GM23338 (cell line): ENCODE data around the gene PIR. TPM values are rescaled to one million over a fixed set of nuclear protein-coding genes. Genes with fewer than 3 reads are reported as not detected.

Experiments used
- ATAC-seq: fragments of 200-7000 bp; cut with Tn5 transposase; 3 replicates; pipeline ENCODE4 v1.9.1; 2020
- DNase-seq: peaks from one replicate; pipeline ENCODE4 v3.0.0-alpha.2; 2015; ENCODE audit warnings: low spot score
- H2AFZ ChIP-seq: fragments of 200-600 bp; sonication (generic); 2 replicates; pipeline ENCODE4 v1.8.0; 2016; ENCODE audit warnings: antibody characterized with exemption, mild to moderate bottlenecking, moderate library complexity
- H3F3A ChIP-seq: fragments of 200-600 bp; sonication (generic); replicated peaks from 2 replicates; pipeline ENCODE4 v1.8.0; 2017; ENCODE audit warnings: antibody characterized with exemption, mixed run types, low read depth
- H3K27ac ChIP-seq: fragments of 200-600 bp; sonication (generic); 2 replicates; pipeline ENCODE4 v1.6.1; 2016; ENCODE audit warnings: low read depth
- H3K27me3 ChIP-seq: fragments of 200-600 bp; sonication (generic); 2 replicates; pipeline ENCODE4 v1.8.0; 2016; ENCODE audit warnings: mild to moderate bottlenecking, mixed run types, moderate library complexity; ENCODE audit not compliant: insufficient read depth
- H3K36me3 ChIP-seq: fragments of 200-600 bp; sonication (generic); 2 replicates; pipeline ENCODE4 v1.8.0; 2016; ENCODE audit warnings: mild to moderate bottlenecking; ENCODE audit not compliant: insufficient read depth
- H3K4me1 ChIP-seq: fragments of 200-600 bp; sonication (generic); 2 replicates; pipeline ENCODE4 v1.8.0; 2016; ENCODE audit warnings: mild to moderate bottlenecking, moderate library complexity; ENCODE audit not compliant: insufficient read depth
- H3K4me2 ChIP-seq: fragments of 200-600 bp; sonication (generic); 2 replicates; pipeline ENCODE4 v1.7.1; 2017; ENCODE audit warnings: mixed run types
- H3K4me3 ChIP-seq: fragments of 200-600 bp; sonication (generic); 2 replicates; pipeline ENCODE4 v1.6.1; 2016; ENCODE audit warnings: mixed run types
- H3K79me2 ChIP-seq: fragments of 200-600 bp; sonication (generic); replicated peaks from 2 replicates; pipeline ENCODE4 v1.8.0; 2017; ENCODE audit warnings: mild to moderate bottlenecking; ENCODE audit not compliant: insufficient read depth
- H3K9me2 ChIP-seq: fragments of 200-600 bp; sonication (generic); 2 replicates; pipeline ENCODE4 v1.8.0; 2017; ENCODE audit not compliant: insufficient read depth
- H4K20me1 ChIP-seq: fragments of 200-600 bp; sonication (generic); replicated peaks from 2 replicates; pipeline ENCODE4 v1.8.0; 2017; ENCODE audit warnings: mild to moderate bottlenecking; ENCODE audit not compliant: insufficient read depth
- H3K27ac Mint-ChIP-seq: 2 replicates; pipeline ENCODE4 v1.8.0; 2020; ENCODE audit warnings: inconsistent platforms, mild to moderate bottlenecking, moderate library complexity, mixed read lengths
- H3K27me3 Mint-ChIP-seq: 3 replicates; pipeline ENCODE4 v1.8.0; 2022; ENCODE audit warnings: low read depth, mild to moderate bottlenecking, moderate library complexity, mixed read lengths, inconsistent platforms; ENCODE audit not compliant: insufficient read depth, poor library complexity
- H3K36me3 Mint-ChIP-seq: 3 replicates; pipeline ENCODE4 v1.8.0; 2021; ENCODE audit warnings: low read depth, mild to moderate bottlenecking, inconsistent platforms, moderate library complexity, mixed read lengths
- H3K4me1 Mint-ChIP-seq: 3 replicates; pipeline ENCODE4 v1.8.0; 2020; ENCODE audit warnings: mild to moderate bottlenecking, inconsistent platforms, mixed read lengths
- H3K4me3 Mint-ChIP-seq: 3 replicates; pipeline ENCODE4 v1.8.0; 2021; ENCODE audit warnings: moderate library complexity, mild to moderate bottlenecking, inconsistent platforms, mixed read lengths
- H3K9me3 Mint-ChIP-seq: 3 replicates; pipeline ENCODE4 v1.8.0; 2020; ENCODE audit warnings: moderate library complexity, mild to moderate bottlenecking, inconsistent platforms, mixed read lengths
- CREB1 ChIP-seq: fragments of 250-450 bp; sonication (Bioruptor Pico); IDR thresholded peaks from 2 replicates; pipeline ENCODE4 v1.5.0; 2020; ENCODE audit warnings: low read depth, mild to moderate bottlenecking, moderate library complexity
- EZH2 ChIP-seq: fragments of 200-600 bp; sonication (generic); IDR thresholded peaks from one replicate; pipeline ENCODE4 v1.8.0; 2017; ENCODE audit warnings: antibody characterized with exemption, mild to moderate bottlenecking, low read depth; ENCODE audit not compliant: unreplicated experiment
- EZH2phosphoT487 ChIP-seq: fragments of 200-600 bp; sonication (generic); IDR thresholded peaks from one replicate; pipeline ENCODE4 v1.8.1; 2018; ENCODE audit warnings: antibody characterized with exemption; ENCODE audit not compliant: unreplicated experiment
- JUNB ChIP-seq: IDR thresholded peaks from one replicate; pipeline ENCODE4 v1.6.1; 2016; ENCODE audit warnings: antibody characterized with exemption; ENCODE audit not compliant: unreplicated experiment
- NANOG ChIP-seq: IDR thresholded peaks from 2 replicates; pipeline ENCODE4 v1.6.1; 2016; ENCODE audit warnings: antibody characterized with exemption, borderline replicate concordance
- POLR2AphosphoS5 ChIP-seq: IDR thresholded peaks from 2 replicates; pipeline ENCODE4 v1.6.1; 2016; ENCODE audit warnings: antibody characterized with exemption, low read depth
- STAT1 ChIP-seq: IDR thresholded peaks from one replicate; pipeline ENCODE4 v1.6.1; 2016; ENCODE audit warnings: antibody characterized with exemption; ENCODE audit not compliant: unreplicated experiment
- ZNF331 ChIP-seq: fragments of 250-450 bp; sonication (Bioruptor Pico); IDR thresholded peaks from 2 replicates; pipeline ENCODE4 v1.5.0; 2020; ENCODE audit warnings: low read depth, mild to moderate bottlenecking, moderate library complexity
- polyA plus RNA-seq: library from polyadenylated mRNA; unstranded; fragments of >200 nt; fragmentation: Nextera tagmentation; extraction: Ambion mirVana; gene quantifications from 2 replicates; pipeline ENCODE4 v1.2.1, GENCODE V29; 2016
- total RNA-seq: library from RNA; depleted of rRNA; stranded (reverse); fragments of >200 nt; shearing (Covaris generic); gene quantifications from 2 replicates; pipeline ENCODE4 v1.2.3, GENCODE V29; 2014
- TF ChIP-seq, protein P1 (sequence below): IDR thresholded peaks from 2 replicates; pipeline ENCODE4 v1.6.1; 2016; ENCODE audit warnings: antibody characterized with exemption
- TF ChIP-seq, protein P2 (sequence below), 2 experiments: fragments of 200-600 bp in 1 of 2; sonication (generic) in 1 of 2; conservative IDR thresholded peaks; 2 replicates each; pipeline versions ENCODE4 v1.5.1 to v1.6.1; 2016 to 2017; ENCODE audit warnings: antibody characterized with exemption in 2 of 2, low read depth in 2 of 2, mild to moderate bottlenecking in 2 of 2, moderate library complexity in 1 of 2
- TF ChIP-seq, protein P3 (sequence below): fragments of 250-450 bp; sonication (Bioruptor Pico); IDR thresholded peaks from 2 replicates; pipeline ENCODE4 v1.5.0; 2020; ENCODE audit warnings: mild to moderate bottlenecking, moderate library complexity

The PIR gene
- total and polyA plus RNA-seq, 2 experiments from 2014 or later = 13.1 to 25.2 TPM

DNA sequence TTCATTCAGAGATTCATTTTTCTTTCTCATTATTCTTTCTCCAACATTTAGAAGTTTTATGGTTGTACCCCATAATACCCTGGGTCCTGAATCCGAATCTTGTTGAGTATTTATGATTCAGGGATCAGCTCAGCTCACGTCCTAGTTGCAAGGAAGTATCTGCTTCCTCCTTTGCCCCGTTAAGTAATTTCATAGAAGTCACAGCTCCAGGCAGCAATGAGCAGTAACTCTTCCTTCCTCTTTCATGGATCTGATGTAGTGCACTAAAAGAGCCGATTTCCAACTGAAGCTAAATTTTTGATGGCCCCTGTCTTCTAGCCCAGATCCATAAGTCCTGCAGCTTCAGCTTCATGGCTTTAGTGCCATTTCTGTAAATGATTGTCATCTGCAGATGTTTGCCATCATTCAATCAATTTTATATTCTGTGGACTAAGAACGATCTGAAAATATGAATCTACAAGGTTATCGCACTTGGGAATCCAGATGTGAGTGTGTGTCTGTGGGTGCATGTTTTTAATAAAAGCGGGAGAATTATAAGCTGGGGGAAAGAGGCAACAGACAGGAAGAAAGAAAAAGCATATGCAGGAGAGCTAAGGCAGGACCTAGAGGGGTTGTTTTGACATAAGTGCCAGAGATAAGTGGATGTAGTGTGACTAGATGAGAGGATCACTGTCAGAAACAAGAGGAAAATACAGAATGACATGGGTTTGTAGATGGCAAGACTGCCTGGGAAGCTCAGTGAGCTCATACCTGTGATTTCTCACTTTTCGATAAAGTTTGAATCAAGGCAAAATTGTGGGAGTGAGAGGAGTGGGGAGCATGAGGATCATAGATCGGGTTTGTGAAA is 126.4 kb downstream of the PIR start (continued):
- TF ChIP-seq, protein P1, sequence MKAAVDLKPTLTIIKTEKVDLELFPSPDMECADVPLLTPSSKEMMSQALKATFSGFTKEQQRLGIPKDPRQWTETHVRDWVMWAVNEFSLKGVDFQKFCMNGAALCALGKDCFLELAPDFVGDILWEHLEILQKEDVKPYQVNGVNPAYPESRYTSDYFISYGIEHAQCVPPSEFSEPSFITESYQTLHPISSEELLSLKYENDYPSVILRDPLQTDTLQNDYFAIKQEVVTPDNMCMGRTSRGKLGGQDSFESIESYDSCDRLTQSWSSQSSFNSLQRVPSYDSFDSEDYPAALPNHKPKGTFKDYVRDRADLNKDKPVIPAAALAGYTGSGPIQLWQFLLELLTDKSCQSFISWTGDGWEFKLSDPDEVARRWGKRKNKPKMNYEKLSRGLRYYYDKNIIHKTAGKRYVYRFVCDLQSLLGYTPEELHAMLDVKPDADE = no peak
- TF ChIP-seq STAT1 = no peak
- TF ChIP-seq, protein P2, sequence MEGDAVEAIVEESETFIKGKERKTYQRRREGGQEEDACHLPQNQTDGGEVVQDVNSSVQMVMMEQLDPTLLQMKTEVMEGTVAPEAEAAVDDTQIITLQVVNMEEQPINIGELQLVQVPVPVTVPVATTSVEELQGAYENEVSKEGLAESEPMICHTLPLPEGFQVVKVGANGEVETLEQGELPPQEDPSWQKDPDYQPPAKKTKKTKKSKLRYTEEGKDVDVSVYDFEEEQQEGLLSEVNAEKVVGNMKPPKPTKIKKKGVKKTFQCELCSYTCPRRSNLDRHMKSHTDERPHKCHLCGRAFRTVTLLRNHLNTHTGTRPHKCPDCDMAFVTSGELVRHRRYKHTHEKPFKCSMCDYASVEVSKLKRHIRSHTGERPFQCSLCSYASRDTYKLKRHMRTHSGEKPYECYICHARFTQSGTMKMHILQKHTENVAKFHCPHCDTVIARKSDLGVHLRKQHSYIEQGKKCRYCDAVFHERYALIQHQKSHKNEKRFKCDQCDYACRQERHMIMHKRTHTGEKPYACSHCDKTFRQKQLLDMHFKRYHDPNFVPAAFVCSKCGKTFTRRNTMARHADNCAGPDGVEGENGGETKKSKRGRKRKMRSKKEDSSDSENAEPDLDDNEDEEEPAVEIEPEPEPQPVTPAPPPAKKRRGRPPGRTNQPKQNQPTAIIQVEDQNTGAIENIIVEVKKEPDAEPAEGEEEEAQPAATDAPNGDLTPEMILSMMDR (conservative IDR thresholded peaks at IDR 0.05; ENCODE audit: low read depth in 2 of 2) = no peak

DNA sequence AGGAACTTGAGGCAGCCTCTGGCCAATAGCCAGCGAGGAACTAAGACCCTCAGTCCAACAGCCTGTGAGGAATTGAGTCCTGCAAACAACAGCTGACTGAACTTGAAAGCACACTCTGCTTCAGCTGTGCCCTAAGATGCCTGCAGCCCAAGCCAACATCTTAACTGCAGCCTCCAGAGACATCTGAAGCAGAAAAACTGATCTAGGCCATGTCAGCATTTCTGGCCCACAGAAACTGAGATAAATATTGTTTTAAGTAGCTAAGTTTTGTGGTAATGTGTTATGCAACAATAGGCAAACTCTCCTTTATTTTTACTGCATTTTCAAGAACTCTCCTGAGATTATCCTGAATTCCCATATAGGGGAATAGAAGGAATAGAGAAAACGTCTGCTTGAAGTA is 133.4 kb downstream of the PIR start:
- Histone ChIP-seq H3K27ac (no peak overlapping the region), H3K36me3 (no peaks in the 10 kb centered on the region), H3K4me3 (no peak overlapping the region), H2AFZ (no peak overlapping the region), H4K20me1 (no peaks in the 10 kb centered on the region), H3K4me1 (no peaks in the 10 kb centered on the region), H3K9me2 (no peaks in the 10 kb centered on the region), H3K4me2 (no peak overlapping the region), H3F3A (no peaks in the 10 kb centered on the region), H3K79me2 (no peaks in the 10 kb centered on the region), H3K27me3 (no peaks in the 10 kb centered on the region)
- ATAC-seq = no peak
- H3K27me3 Mint-ChIP-seq = no peaks in the 10 kb centered on the region
- peaks cover 2% of the 10 kb centered on the region; the same call in 1 of the 3 replicates for H3K4me1 Mint-ChIP-seq
- DNase-seq = no peak
- no peak overlapping the region for H3K4me3 Mint-ChIP-seq
- no peak overlapping the region for H3K27ac Mint-ChIP-seq
- no peaks in the 10 kb centered on the region for H3K9me3 Mint-ChIP-seq
- H3K36me3 Mint-ChIP-seq = no peaks in the 10 kb centered on the region
- no peak for TF ChIP-seq NANOG
- TF ChIP-seq EZH2phosphoT487 = no peak
- TF ChIP-seq, protein P3, sequence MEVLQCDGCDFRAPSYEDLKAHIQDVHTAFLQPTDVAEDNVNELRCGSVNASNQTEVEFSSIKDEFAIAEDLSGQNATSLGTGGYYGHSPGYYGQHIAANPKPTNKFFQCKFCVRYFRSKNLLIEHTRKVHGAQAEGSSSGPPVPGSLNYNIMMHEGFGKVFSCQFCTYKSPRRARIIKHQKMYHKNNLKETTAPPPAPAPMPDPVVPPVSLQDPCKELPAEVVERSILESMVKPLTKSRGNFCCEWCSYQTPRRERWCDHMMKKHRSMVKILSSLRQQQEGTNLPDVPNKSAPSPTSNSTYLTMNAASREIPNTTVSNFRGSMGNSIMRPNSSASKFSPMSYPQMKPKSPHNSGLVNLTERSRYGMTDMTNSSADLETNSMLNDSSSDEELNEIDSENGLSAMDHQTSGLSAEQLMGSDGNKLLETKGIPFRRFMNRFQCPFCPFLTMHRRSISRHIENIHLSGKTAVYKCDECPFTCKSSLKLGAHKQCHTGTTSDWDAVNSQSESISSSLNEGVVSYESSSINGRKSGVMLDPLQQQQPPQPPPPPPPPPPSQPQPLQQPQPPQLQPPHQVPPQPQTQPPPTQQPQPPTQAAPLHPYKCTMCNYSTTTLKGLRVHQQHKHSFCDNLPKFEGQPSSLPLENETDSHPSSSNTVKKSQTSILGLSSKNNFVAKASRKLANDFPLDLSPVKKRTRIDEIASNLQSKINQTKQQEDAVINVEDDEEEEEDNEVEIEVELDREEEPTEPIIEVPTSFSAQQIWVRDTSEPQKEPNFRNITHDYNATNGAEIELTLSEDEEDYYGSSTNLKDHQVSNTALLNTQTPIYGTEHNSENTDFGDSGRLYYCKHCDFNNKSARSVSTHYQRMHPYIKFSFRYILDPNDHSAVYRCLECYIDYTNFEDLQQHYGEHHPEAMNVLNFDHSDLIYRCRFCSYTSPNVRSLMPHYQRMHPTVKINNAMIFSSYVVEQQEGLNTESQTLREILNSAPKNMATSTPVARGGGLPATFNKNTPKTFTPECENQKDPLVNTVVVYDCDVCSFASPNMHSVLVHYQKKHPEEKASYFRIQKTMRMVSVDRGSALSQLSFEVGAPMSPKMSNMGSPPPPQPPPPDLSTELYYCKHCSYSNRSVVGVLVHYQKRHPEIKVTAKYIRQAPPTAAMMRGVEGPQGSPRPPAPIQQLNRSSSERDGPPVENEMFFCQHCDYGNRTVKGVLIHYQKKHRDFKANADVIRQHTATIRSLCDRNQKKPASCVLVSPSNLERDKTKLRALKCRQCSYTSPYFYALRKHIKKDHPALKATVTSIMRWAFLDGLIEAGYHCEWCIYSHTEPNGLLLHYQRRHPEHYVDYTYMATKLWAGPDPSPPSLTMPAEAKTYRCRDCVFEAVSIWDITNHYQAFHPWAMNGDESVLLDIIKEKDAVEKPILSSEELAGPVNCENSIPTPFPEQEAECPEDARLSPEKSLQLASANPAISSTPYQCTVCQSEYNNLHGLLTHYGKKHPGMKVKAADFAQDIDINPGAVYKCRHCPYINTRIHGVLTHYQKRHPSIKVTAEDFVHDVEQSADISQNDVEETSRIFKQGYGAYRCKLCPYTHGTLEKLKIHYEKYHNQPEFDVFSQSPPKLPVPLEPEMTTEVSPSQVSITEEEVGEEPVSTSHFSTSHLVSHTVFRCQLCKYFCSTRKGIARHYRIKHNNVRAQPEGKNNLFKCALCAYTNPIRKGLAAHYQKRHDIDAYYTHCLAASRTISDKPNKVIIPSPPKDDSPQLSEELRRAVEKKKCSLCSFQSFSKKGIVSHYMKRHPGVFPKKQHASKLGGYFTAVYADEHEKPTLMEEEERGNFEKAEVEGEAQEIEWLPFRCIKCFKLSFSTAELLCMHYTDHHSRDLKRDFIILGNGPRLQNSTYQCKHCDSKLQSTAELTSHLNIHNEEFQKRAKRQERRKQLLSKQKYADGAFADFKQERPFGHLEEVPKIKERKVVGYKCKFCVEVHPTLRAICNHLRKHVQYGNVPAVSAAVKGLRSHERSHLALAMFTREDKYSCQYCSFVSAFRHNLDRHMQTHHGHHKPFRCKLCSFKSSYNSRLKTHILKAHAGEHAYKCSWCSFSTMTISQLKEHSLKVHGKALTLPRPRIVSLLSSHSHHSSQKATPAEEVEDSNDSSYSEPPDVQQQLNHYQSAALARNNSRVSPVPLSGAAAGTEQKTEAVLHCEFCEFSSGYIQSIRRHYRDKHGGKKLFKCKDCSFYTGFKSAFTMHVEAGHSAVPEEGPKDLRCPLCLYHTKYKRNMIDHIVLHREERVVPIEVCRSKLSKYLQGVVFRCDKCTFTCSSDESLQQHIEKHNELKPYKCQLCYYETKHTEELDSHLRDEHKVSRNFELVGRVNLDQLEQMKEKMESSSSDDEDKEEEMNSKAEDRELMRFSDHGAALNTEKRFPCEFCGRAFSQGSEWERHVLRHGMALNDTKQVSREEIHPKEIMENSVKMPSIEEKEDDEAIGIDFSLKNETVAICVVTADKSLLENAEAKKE (CRISPR knock-in tag) = no peak
- TF ChIP-seq, protein P2 (conservative IDR thresholded peaks at IDR 0.05; ENCODE audit: low read depth in 2 of 2) = no peak
- no peak for TF ChIP-seq EZH2
- TF ChIP-seq CREB1 = no peak
- TF ChIP-seq, protein P1 = no peak
- TF ChIP-seq JUNB = no peak
- no peak for TF ChIP-seq STAT1
- no peak for TF ChIP-seq ZNF331 (CRISPR knock-in tag)
- no peak for TF ChIP-seq POLR2AphosphoS5
